HG03135 (cell line): ENCODE data around the gene DCDC2.
"Not testable (repeated sequence)": the region's sequence is repeated elsewhere in the genome, so short reads cannot be mapped to it uniquely, and the experiment has no call there.

Experiments used
- ATAC-seq: cut with Tn5 transposase; IDR thresholded peaks from one replicate; pipeline ENCODE4 v1.9.1; 2021; ENCODE audit warnings: mild to moderate bottlenecking, moderate library complexity; ENCODE audit not compliant: unreplicated experiment

DCDC2 gene

GRCh38 chr6:24381476-24382219, 23.8 kb upstream of the DCDC2 start:
- no peak for ATAC-seq

GRCh38 chr6:24378473-24379097, 20.7 kb upstream of the DCDC2 start:
- ATAC-seq = no peak

GRCh38 chr6:24376871-24377270, 19.0 kb upstream of the DCDC2 start:
- ATAC-seq = no peak

DNA sequence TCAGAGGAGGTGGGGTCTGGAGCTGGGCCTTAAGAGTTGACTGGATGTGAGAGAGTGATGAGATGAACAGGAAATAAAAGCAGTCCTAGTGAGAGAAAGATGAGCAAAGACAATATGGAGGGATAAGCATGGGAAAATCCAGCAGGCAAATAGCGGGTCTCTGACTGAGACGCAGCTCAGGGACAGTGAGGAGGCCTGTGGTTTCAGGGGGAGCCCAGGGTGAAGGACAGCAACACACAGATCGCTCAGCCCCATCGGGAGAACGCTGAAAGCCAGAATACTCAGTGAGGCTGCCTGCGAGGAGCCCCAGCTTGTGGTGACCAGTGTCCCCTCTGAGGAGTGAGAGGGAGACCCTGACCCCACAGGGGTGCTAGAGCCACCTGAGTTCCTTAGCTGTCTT, 16.8 kb upstream of the DCDC2 start:
- ATAC-seq = no peak

DNA sequence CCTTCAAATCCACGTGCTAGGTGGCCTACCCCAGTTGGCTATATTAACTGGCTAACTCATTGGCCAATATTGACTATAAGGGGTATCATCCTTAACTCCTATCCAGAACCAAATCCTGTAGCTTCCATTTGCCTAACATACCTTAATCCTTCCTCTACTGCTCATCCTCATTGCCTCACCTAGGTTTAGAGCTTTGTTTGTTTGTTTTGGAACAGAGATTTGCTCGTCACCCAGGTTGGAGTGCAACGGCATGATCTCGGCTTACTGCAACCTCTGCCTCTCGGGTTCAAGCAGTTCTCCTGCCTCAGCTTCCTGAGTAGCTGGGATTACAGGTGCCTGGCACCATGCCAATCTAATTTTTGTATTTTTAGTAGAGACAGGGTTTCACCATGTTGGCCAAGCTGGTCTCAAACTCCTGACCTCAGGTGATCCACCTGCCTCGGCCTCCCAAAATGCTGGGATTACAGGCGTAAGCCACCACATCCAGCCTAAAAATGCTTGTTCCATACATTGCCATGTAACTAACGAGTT, 7.3 kb upstream of the DCDC2 start:
- not testable (repeated sequence) for ATAC-seq

GRCh38 chr6:24362363-24362762, 4.5 kb upstream of the DCDC2 start:
- not testable (repeated sequence) for ATAC-seq

DNA sequence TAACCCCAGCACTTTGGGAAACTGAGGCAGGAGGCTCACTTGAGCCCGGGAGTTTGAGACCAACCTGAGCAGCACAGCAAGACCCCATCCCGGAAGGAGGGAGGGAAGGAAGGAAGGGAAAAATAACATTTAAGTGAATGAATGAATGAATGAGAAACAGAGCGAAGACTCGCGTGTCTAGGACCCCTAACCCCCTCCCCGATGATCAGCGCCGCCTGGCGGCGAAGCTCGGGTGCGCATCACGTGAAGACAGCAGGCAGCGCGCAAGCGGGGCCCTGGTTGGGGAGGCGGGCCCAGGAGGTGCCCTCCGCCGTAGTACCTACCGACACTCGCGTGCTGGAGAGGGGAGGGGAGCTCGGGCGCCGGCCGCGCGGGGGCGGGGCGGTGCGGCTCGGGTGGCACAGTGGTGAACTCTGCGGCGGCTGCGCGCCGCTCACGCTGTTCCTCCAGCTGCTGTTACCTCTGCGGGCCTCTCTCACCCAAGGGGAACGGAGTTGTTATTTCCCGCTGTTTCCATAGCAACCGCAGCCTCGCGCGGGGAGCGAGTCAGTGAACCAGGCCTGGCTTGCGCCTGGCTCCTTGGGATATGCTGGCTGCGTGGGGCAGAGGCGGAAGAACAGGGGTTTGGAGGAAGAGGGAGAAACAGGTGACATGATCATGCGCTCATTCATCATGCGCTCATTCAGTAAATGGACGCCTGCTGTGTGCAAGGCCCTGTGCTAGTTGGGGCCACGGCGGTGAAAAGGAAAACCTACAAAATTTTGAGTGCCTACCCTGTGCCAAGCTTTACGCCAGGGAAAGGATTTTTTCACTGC, 2.0 kb upstream of the DCDC2 start:
- ATAC-seq = peak; percentile 87

GRCh38 chr6:24358219-24358821, 461 bp upstream of the DCDC2 start:
- ATAC-seq = no peak

- ATAC-seq = no peak
Observed at GRCh38 chr6:24356310-24356973, 1.4 kb downstream of the DCDC2 start.

DNA sequence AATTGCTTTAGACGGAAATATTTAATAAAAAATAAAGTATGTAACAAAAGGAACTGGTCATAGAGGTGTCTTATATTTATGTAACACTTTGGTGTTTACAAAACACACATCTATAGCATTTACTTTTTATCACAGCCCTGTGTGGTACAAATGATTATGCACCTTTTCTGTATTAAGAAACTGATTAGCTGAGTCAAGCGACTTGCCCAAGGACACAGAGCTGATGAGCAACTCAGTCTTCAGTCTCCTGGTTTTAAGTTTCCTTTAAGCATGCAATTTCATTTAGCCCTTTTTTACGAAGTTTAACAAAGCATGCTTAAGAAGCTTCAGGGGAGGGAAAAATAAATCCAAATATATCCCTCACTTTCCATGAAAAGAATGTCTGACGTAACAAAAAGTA, 2.5 kb downstream of the DCDC2 start:
- ATAC-seq = no peak

- no peak for ATAC-seq
Observed at GRCh38 chr6:24353861-24354260, 4.0 kb downstream of the DCDC2 start.

DNA sequence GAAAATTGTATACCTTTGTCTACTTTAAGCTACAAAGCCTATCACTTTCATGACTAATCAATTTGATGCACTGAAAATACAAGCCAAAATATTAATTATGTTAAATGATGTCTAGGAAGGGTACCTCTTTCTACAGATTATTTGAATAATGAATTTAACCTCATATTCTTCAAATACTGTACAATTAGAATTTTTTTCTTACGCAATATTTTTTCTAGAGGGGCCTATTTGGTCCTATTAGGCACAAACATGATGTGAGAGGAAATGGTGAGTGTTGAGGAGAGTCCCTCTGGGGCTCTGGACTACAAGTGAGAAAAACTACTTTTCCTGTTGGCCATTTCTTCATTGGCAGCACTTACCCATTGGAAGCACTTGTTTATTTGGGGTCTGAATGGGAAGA, 5.4 kb downstream of the DCDC2 start:
- no peak for ATAC-seq

- no peak for ATAC-seq
Observed at GRCh38 chr6:24344976-24345375, 12.9 kb downstream of the DCDC2 start.

GRCh38 chr6:24340998-24341938, 16.6 kb downstream of the DCDC2 start:
- no peak for ATAC-seq

DNA sequence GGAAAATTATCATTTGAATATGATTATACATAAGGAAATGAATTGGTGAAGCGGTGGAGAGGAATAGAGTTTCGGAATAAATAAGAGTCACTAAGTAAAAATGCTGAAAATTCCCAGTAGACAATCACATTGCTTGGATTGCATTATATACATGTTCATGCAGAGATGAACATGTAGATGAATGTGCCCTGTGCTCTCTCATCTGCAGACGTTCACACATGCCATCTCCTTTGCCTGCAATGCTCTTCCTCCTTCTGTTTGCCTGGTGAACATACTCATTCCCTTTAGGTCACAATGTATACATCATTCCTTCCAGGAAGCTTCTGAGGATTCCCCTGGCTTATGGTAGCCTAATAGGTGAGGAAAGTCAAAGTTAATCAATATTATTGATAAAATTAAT, 17.9 kb downstream of the DCDC2 start:
- ATAC-seq = no peak

DNA sequence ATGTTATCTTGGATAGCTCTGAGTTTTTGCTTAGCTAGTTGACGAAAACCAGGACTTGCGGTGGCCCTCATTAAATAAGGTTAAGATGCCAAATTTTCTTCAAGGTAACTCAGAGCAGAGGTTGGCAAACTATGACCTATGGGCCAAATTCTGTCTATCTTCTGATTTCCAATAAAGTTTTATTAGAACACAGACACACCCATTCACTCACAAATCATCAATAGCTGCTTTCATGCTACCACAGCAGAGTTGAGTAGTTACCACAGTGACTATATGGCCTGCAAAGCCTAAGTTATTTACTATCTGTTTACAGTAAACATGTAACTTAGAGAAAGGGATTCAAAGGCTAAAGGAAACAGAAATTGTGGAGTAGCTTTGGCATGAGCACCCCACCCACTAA, 23.6 kb downstream of the DCDC2 start:
- ATAC-seq = no peak

DNA sequence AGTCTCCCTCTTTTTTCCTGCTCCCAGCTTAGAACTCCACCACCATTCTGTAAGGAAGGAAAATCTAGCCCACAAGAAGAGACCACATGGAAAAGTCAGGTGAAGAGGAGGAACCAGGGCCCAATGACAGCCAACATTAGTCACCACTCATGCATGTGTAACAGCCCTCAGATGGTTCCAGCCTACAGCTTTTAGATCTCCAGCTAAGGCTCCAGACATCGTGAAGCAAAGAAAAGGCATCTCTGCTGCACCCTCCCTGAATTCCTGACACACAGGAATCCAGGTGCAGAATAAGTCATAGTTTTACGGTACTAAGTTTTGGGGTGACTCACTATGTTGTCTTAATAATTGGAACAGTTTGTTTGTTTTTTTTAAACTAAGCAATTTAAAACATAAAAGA, 25.5 kb downstream of the DCDC2 start:
- ATAC-seq = no peak

DNA sequence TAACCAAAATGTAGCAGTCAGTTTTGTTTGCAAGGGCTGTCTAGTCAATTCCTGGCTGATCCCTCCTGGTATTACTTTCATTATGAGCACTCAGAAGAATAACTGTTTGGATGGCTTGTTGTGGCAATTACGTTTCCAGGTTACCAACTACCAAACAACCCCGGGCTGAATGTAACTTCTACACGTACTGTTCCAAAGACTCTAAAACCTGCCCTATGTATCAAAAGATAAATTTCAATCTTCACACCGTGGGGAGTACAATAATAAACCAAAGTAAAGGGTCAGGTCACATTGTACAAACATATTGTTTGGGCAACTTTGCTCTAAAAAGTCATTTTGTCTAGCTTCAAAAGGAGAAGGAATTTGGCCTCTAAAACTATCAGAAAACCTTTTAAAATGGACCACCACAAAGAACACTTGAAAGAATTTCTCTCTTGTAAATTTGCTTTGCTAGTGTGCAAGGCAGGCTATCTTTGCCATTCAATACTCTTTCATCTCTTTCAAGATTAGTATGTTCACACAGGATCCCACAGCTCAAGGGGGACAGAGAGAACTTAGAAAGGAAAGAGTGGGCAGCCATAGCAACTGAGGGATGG, 27.6 kb downstream of the DCDC2 start:
- ATAC-seq = no peak

- no peak for ATAC-seq
Observed at GRCh38 chr6:24329451-24329850, 28.4 kb downstream of the DCDC2 start.
